ENCODE results near the gene ECEL1.

Gene ECEL1

GRCh38 chr2:232521959-232522622 lies 34.5 kb upstream of the ECEL1 start:
- no peak for DNase-seq

GRCh38 chr2:232521098-232521497 lies 33.5 kb upstream of the ECEL1 start:
- no peak for DNase-seq

GRCh38 chr2:232520489-232520888 lies 32.9 kb upstream of the ECEL1 start:
- DNase-seq: no peak

- no peak for DNase-seq
Observed at GRCh38 chr2:232519581-232520438, 32.2 kb upstream of the ECEL1 start, which contains the start of gene PRSS56. PRSS56 (plus strand) TSS chr2:232520388; CDS start chr2:232520599, 211 bp downstream.

- no peak for DNase-seq
Observed at GRCh38 chr2:232518844-232519243, 31.2 kb upstream of the ECEL1 start.

GRCh38 chr2:232516551-232516950 lies 28.9 kb upstream of the ECEL1 start:
- DNase-seq: no peak

GRCh38 chr2:232515639-232516038 lies 28.0 kb upstream of the ECEL1 start:
- DNase-seq: no peak

GRCh38 chr2:232513353-232513752 lies 25.7 kb upstream of the ECEL1 start:
- no peak for DNase-seq

GRCh38 chr2:232512602-232513001 lies 25.0 kb upstream of the ECEL1 start:
- no peak for DNase-seq

- DNase-seq: peak; percentile 36
Observed at GRCh38 chr2:232511336-232511890, 23.8 kb upstream of the ECEL1 start.

GRCh38 chr2:232508251-232508650 lies 20.6 kb upstream of the ECEL1 start:
- DNase-seq: no peak

GRCh38 chr2:232506709-232507108 lies 19.1 kb upstream of the ECEL1 start:
- DNase-seq: no peak

- DNase-seq: no peak
Observed at GRCh38 chr2:232505856-232506255, 18.2 kb upstream of the ECEL1 start.

GRCh38 chr2:232504438-232504837 lies 16.8 kb upstream of the ECEL1 start:
- peak; percentile 51 for DNase-seq

GRCh38 chr2:232503809-232504323 lies 16.2 kb upstream of the ECEL1 start:
- no peak for DNase-seq

- no peak for DNase-seq
Observed at GRCh38 chr2:232502911-232503808, 15.5 kb upstream of the ECEL1 start.

- no peak for DNase-seq
Observed at GRCh38 chr2:232502511-232502910, 14.9 kb upstream of the ECEL1 start.

GRCh38 chr2:232501794-232502390 lies 14.3 kb upstream of the ECEL1 start:
- no peak for DNase-seq

- no peak for DNase-seq
Observed at GRCh38 chr2:232501331-232501771, 13.7 kb upstream of the ECEL1 start.

GRCh38 chr2:232498452-232498851 lies 10.8 kb upstream of the ECEL1 start:
- DNase-seq: no peak

- no peak for DNase-seq
Observed at GRCh38 chr2:232497348-232497747, 9.7 kb upstream of the ECEL1 start.

All from NCI-H1105 (cell line).